Adipose tissue (tissue), 3 donors: Measurements from ENCODE around the gene MFAP3. TPM values are rescaled to one million over a fixed set of nuclear protein-coding genes. Genes with fewer than 3 reads are reported as not detected.
"Not testable (repeated sequence)": the region's sequence is repeated elsewhere in the genome, so short reads cannot be mapped to it uniquely, and the experiment has no call there.

ENCODE experiments used
- H3K27ac ChIP-seq: one replicate; pipeline ENCODE4 v1.5.1; 2013; ENCODE audit warnings: low read depth, low read length
- WGBS, 3 donors: extraction: QIAGEN DNeasy Blood & Tissue Kit; methylation state at CpG; one replicate each; pipeline ENCODE4 v1.1.7; 2013; 5-methylcytosine and 5-hydroxymethylcytosine counted together
- polyA plus RNA-seq, 3 donors: library from polyadenylated mRNA; stranded (reverse); fragments of 200-250 nt; gene quantifications; one replicate each; pipeline ENCODE4 v1.2.3, GENCODE V29; 2013
- donor health status: healthy with polysubstance abuse.
- donor health status: Bipolar disorder and iron deficiency.
- donor health status: healthy.

MFAP3 gene
- polyA plus RNA-seq, 3 donors: 3.1 to 19.2 (median 9.2) TPM

- 93 to 98% (median 94%) methylated on average over 2 of the region's 2 CpGs for WGBS, 3 donors
- no peak overlapping the region for H3K27ac ChIP-seq
These were observed 5.8 kb downstream of the MFAP3 start for GRCh38 chr5:154044581-154044980.

DNA sequence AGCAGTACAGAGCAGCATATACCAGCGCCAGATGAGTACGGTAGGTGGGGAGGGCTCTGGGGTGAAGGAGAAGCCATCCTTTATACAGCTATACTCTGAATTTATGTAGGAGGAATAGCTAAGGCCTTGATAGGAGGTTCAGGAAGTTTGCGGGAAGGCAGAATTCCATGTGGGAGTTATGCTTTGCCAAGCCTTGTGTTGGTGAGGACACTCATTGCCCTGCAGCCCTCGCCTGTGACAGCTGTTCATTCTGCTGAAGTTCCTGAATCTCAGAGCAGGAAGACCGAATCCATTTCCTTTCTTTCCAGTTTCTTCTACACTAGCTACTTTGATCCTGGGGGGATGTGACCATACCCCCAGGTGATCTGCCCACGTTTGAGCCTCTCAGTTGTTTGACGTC is 7.7 kb downstream of the MFAP3 start:
- WGBS, 3 donors: 73 to 91% (median 78%) methylated on average over 7 of the region's 7 CpGs
- H3K27ac ChIP-seq: no peak overlapping the region

GRCh38 chr5:154047324-154047723 is 8.6 kb downstream of the MFAP3 start:
- no peak overlapping the region for H3K27ac ChIP-seq

GRCh38 chr5:154049636-154050035 is 10.9 kb downstream of the MFAP3 start:
- H3K27ac ChIP-seq: no peak overlapping the region
- 74 to 89% (median 75%) methylated on average over 5 of the region's 5 CpGs for WGBS, 3 donors

More at GRCh38 chr5:154047324-154047723, 8.6 kb downstream of the MFAP3 start:
- 90 to 93% (median 91%) methylated on average over 3 of the region's 3 CpGs for WGBS, 3 donors

DNA sequence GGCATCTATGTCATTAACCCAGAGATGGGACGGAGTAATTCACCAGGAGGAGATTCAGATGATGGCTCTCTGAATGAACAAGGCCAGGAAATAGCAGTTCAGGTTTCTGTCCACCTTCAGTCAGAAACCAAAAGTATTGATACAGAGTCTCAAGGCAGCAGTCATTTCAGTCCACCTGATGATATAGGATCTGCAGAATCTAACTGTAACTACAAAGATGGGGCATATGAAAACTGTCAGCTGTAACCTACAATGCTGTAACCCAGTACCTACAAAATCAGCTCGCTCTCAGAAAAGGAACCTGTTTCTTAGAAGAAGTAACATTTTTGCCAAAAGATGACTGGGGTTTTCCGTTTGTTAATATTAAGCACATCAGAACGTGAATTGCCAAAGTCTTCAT is 14.7 kb downstream of the MFAP3 start:
- WGBS, 3 donors: 91 to 92% (median 92%) methylated on average over 4 of the region's 4 CpGs
- no peak overlapping the region for H3K27ac ChIP-seq

- 85 to 94% (median 91%) methylated on average over 2 of the region's 2 CpGs for WGBS, 3 donors
- H3K27ac ChIP-seq: no peak overlapping the region
These were observed 16.4 kb downstream of the MFAP3 start for GRCh38 chr5:154055201-154055600.

- WGBS, 3 donors: 44 to 71% (median 64%) methylated on average over 10 of the region's 10 CpGs
- H3K27ac ChIP-seq: no peak overlapping the region
These were observed 19.6 kb downstream of the MFAP3 start for GRCh38 chr5:154058055-154059038.

GRCh38 chr5:154059039-154059430 is 20.3 kb downstream of the MFAP3 start:
- WGBS, 3 donors: 40 to 65% (median 54%) methylated on average over 6 of the region's 6 CpGs

DNA sequence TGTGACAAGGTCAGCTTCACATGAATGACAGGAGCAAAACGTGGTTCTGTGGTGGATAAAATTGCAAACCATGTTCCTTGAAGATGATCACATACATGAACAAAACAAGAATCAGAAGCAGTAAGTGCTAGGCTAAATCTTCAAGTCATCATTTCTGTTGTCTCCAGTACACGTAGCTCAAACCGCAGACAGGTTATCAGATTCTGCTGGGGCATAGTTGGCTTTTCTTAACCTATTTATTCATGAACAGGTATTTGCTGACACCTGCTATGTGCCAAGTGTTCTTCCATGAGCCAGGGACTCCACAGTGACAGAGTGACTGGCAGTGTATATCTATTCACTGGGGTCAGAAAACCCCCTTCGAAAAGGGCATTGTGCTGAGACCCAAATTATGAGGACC is 20.8 kb downstream of the MFAP3 start:
- 59 to 93% (median 78%) methylated on average over 4 of the region's 4 CpGs for WGBS, 3 donors
- H3K27ac ChIP-seq: no peak overlapping the region

More at GRCh38 chr5:154059039-154059430, 20.3 kb downstream of the MFAP3 start:
- H3K27ac ChIP-seq: no peak overlapping the region

GRCh38 chr5:154060606-154061005 is 21.8 kb downstream of the MFAP3 start:
- H3K27ac ChIP-seq: no peak overlapping the region
- 88 to 99% (median 91%) methylated on average over 3 of the region's 3 CpGs for WGBS, 3 donors

- no peak overlapping the region for H3K27ac ChIP-seq
These were observed 24.6 kb downstream of the MFAP3 start for GRCh38 chr5:154063372-154063771.

- no peak overlapping the region for H3K27ac ChIP-seq
These were observed 27.2 kb downstream of the MFAP3 start for GRCh38 chr5:154065971-154066370.

DNA sequence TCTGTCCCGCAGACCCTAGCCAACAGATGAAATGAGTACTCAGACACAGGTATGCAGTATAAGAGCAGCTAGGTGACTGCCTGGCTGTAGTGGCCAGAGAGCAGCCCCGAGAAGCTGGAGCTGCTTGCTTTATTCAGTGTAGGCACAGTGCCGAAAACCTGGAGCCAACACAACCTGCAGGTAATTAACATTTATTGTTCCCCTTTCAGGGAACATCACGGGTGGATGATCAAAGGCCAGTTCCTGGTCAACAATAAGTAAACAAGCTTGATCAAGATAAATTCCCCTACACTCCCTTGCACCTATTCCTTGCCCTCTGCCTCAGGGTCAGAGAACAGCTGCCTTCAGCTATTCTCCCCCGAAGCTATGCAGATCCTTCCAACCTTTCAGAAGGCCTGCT is 31.1 kb downstream of the MFAP3 start:
- H3K27ac ChIP-seq: not testable (repeated sequence)
- WGBS, 3 donors: 81 to 92% (median 90%) methylated on average over 5 of the region's 5 CpGs

GRCh38 chr5:154071799-154072413 is 33.1 kb downstream of the MFAP3 start:
- 48 to 55% (median 51%) methylated on average over 2 of the region's 2 CpGs for WGBS, 3 donors
- H3K27ac ChIP-seq: no peak overlapping the region

DNA sequence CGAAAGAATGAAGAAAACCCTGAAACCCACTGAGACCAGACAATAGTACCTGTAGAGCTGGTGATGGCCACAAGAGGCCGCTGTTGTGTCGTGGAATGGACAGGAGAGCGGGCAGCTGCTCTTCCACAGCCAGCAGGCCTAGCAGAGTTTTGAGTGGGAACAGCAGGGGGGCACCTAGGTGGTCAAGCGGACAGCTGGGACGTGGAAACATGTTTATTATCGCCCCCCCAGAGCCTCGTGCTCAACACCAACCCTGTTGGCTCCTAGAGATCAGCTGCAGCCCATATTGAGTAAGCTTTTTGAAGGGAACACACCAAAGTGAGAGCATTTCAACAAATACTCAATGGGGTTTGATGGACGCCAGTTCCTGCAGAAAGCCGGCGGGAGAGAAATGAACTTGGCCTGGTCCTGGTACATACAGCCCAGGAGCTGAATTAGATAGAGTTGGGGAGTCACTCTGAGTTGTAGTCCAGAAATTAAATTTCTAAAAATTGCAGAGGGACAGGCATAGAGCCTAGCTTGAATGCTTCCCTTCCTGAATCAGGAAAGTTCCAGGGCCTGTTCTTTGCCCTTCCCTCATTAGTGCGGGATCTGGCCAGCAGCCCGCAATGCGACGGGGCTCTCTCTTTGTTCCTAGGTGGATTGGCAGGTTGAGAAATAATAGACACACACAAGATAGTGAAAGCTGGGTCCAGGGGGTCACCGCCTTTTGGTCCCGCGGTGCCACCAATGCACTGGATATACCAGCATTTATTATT is 33.8 kb downstream of the MFAP3 start:
- no peak overlapping the region for H3K27ac ChIP-seq
- 24 to 40% (median 35%) methylated on average over 18 of the region's 18 CpGs for WGBS, 3 donors

GRCh38 chr5:154076240-154076922 is 37.6 kb downstream of the MFAP3 start:
- WGBS, 3 donors: 77 to 96% (median 92%) methylated on average over 5 of the region's 5 CpGs
- no peak overlapping the region for H3K27ac ChIP-seq

- 7 to 37% (median 36%) methylated on average over 1 of the region's 1 CpG for WGBS, 3 donors
- H3K27ac ChIP-seq: no peak overlapping the region
These were observed 38.9 kb downstream of the MFAP3 start for GRCh38 chr5:154077696-154078095.

GRCh38 chr5:154078272-154078671 is 39.5 kb downstream of the MFAP3 start:
- H3K27ac ChIP-seq: no peak overlapping the region
- 24 to 43% (median 30%) methylated on average over 1 of the region's 1 CpG for WGBS, 3 donors
